B cell (primary cell): ENCODE results near the gene AMBRA1.
A peak's percentile ranks its signal among the peaks of the same experiment; 100 is the strongest.

Experiments used
- CTCF ChIP-seq: fragments of 200-600 bp; IDR thresholded peaks from one replicate; pipeline ENCODE4 v1.8.0; 2022; ENCODE audit warnings: antibody characterized with exemption, mild to moderate bottlenecking
- EZH2 ChIP-seq: IDR thresholded peaks from 2 replicates; pipeline ENCODE4 v1.6.1; 2012; ENCODE audit warnings: borderline replicate concordance, low read depth, mild to moderate bottlenecking, moderate library complexity, low read length; ENCODE audit not compliant: insufficient read depth, poor library complexity, severe bottlenecking

GRCh38 chr11:46489656-46490560 lies 103.9 kb downstream of the AMBRA1 start:
- TF ChIP-seq CTCF (peak; percentile 54), EZH2 (no peak)
